Loucy (cell line): Measurements from ENCODE around the gene GRIP2.

Source experiments
- H2AFZ ChIP-seq: fragments of 200-600 bp; sonication (generic); 2 replicates; pipeline ENCODE4 v1.6.0; 2016; ENCODE audit warnings: antibody characterized with exemption, mild to moderate bottlenecking, low read length, moderate library complexity
- H3F3A ChIP-seq: fragments of 200-600 bp; 2 replicates; pipeline ENCODE4 v1.6.0; 2016; ENCODE audit warnings: antibody characterized with exemption, low read depth, mild to moderate bottlenecking
- H3K27me3 ChIP-seq: fragments of 200-600 bp; sonication (generic); 2 replicates; pipeline ENCODE4 v1.6.1; 2014; ENCODE audit warnings: low read length, mild to moderate bottlenecking; ENCODE audit not compliant: insufficient read depth, poor library complexity, severe bottlenecking
- H3K36me3 ChIP-seq: fragments of 200-600 bp; sonication (generic); 2 replicates; pipeline ENCODE4 v1.6.1; 2016; ENCODE audit warnings: low read length; ENCODE audit not compliant: insufficient read depth
- H3K4me1 ChIP-seq: fragments of 200-600 bp; sonication (generic); 2 replicates; pipeline ENCODE4 v1.5.1; 2014; ENCODE audit warnings: low read length, mild to moderate bottlenecking; ENCODE audit not compliant: insufficient read depth, poor library complexity, severe bottlenecking
- H3K4me2 ChIP-seq: fragments of 200-600 bp; sonication (generic); 2 replicates; pipeline ENCODE4 v1.6.0; 2014; ENCODE audit warnings: antibody characterized with exemption, low read length, low read depth, mild to moderate bottlenecking; ENCODE audit not compliant: poor library complexity, severe bottlenecking
- H3K4me3 ChIP-seq: fragments of 200-600 bp; sonication (generic); 2 replicates; pipeline ENCODE4 v1.5.1; 2014; ENCODE audit warnings: low read length, mild to moderate bottlenecking, mixed read lengths; ENCODE audit not compliant: poor library complexity, severe bottlenecking
- H3K79me2 ChIP-seq: fragments of 200-600 bp; sonication (generic); 2 replicates; pipeline ENCODE4 v1.6.1; 2014; ENCODE audit warnings: low read length; ENCODE audit not compliant: insufficient read depth
- H3K9ac ChIP-seq: fragments of 200-600 bp; sonication (generic); 2 replicates; pipeline ENCODE4 v1.6.0; 2014; ENCODE audit warnings: mild to moderate bottlenecking, low read depth, low read length, moderate library complexity; ENCODE audit not compliant: poor library complexity, severe bottlenecking
- H3K9me2 ChIP-seq: fragments of 200-600 bp; sonication (generic); replicated peaks from 2 replicates; pipeline ENCODE4 v1.6.1; 2016; ENCODE audit warnings: low read depth, low read length, mixed read lengths
- H3K9me3 ChIP-seq: fragments of 200-600 bp; sonication (generic); 2 replicates; pipeline ENCODE4 v1.6.1; 2014; ENCODE audit warnings: mild to moderate bottlenecking, antibody characterized with exemption, low read length, low read depth; ENCODE audit not compliant: insufficient read depth
- H4K20me1 ChIP-seq: fragments of 200-600 bp; sonication (generic); 2 replicates; pipeline ENCODE4 v1.6.0; 2014; ENCODE audit warnings: antibody characterized with exemption, low read length, mild to moderate bottlenecking; ENCODE audit not compliant: insufficient read depth, poor library complexity, severe bottlenecking
- EZH2phosphoT487 ChIP-seq: fragments of 200-600 bp; IDR thresholded peaks from 2 replicates; pipeline ENCODE4 v1.6.1; 2018; ENCODE audit warnings: antibody characterized with exemption, mild to moderate bottlenecking, moderate library complexity, borderline replicate concordance
- TF ChIP-seq, protein P1 (sequence below): fragments of 200-600 bp; sonication (generic); conservative IDR thresholded peaks from 2 replicates; pipeline ENCODE4 v1.5.1; 2014; ENCODE audit warnings: mild to moderate bottlenecking, antibody characterized with exemption, low read length

Gene GRIP2

DNA sequence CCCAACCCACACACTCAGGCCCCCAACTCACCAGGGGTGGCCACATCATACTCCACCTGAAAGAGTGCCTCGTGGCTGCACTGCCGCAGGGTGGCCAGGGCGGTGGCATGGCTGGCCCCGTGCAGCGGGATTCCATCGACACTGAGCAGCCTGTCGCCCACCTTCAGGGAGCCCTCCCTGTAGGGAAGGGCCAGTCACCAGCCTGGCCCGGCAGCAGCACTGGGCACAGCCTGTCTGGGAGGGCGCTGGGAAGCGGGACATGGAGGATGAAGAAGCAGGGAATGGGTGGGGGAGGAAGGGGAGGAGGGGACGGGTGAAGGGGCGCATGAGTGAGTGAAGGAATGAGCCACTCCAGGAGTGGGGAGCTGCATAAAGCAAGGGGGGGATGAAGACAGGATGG lies 18.5 kb downstream of the GRIP2 start:
- H4K20me1 ChIP-seq, result no peaks in the 10 kb centered on the region
- TF ChIP-seq, protein P1, sequence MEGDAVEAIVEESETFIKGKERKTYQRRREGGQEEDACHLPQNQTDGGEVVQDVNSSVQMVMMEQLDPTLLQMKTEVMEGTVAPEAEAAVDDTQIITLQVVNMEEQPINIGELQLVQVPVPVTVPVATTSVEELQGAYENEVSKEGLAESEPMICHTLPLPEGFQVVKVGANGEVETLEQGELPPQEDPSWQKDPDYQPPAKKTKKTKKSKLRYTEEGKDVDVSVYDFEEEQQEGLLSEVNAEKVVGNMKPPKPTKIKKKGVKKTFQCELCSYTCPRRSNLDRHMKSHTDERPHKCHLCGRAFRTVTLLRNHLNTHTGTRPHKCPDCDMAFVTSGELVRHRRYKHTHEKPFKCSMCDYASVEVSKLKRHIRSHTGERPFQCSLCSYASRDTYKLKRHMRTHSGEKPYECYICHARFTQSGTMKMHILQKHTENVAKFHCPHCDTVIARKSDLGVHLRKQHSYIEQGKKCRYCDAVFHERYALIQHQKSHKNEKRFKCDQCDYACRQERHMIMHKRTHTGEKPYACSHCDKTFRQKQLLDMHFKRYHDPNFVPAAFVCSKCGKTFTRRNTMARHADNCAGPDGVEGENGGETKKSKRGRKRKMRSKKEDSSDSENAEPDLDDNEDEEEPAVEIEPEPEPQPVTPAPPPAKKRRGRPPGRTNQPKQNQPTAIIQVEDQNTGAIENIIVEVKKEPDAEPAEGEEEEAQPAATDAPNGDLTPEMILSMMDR, result no peak
- TF ChIP-seq EZH2phosphoT487, result no peak
- H3K9me2 ChIP-seq, result no peaks in the 10 kb centered on the region
- H3K9me3 ChIP-seq, result no peaks in the 10 kb centered on the region
- H3K9ac ChIP-seq, result no peak overlapping the region
- H3K27me3 ChIP-seq, result no peaks in the 10 kb centered on the region
- no peaks in the 10 kb centered on the region for H3F3A ChIP-seq
- no peak overlapping the region for H3K4me2 ChIP-seq
- no peak overlapping the region for H2AFZ ChIP-seq
- no peak overlapping the region for H3K4me3 ChIP-seq
- H3K4me1 ChIP-seq, result no peaks in the 10 kb centered on the region
- H3K79me2 ChIP-seq, result no peaks in the 10 kb centered on the region
- no peaks in the 10 kb centered on the region for H3K36me3 ChIP-seq

GRCh38 chr3:14520967-14521366 lies 19.2 kb downstream of the GRIP2 start:
- no peaks in the 10 kb centered on the region for H4K20me1 ChIP-seq
- no peak overlapping the region for H3K4me3 ChIP-seq
- no peaks in the 10 kb centered on the region for H3K36me3 ChIP-seq
- no peaks in the 10 kb centered on the region for H3K9me3 ChIP-seq
- no peaks in the 10 kb centered on the region for H3K4me1 ChIP-seq
- no peaks in the 10 kb centered on the region for H3K79me2 ChIP-seq
- no peaks in the 10 kb centered on the region for H3F3A ChIP-seq
- no peak overlapping the region for H2AFZ ChIP-seq
- no peak overlapping the region for H3K9ac ChIP-seq
- TF ChIP-seq, protein P1, result no peak
- TF ChIP-seq EZH2phosphoT487, result no peak
- H3K27me3 ChIP-seq, result no peaks in the 10 kb centered on the region
- H3K9me2 ChIP-seq, result no peaks in the 10 kb centered on the region
- no peak overlapping the region for H3K4me2 ChIP-seq

DNA sequence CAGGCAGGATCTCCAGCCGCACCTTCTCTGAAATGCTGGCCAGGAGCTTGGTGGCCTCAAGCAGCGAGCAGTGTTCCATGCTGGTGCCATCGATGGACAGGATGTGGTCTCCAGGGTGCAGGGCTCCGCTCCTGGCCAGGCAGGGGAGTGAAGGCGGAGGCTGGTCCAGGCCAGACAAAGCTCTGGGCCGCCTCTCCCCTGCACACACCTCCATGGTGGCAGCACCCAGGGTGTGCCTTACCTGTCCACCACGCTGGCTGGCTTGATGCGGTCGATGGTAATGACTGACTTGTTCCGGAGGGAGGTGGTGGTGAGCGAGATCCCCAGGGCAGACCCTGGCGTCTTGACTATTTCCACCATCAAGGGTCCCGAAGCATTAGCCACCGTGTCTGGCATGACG lies 20.0 kb downstream of the GRIP2 start:
- Histone ChIP-seq H3K4me2 (no peak overlapping the region), H3K27me3 (no peaks in the 10 kb centered on the region), H3K9ac (no peak overlapping the region), H3K9me2 (no peaks in the 10 kb centered on the region), H3K9me3 (no peaks in the 10 kb centered on the region), H3F3A (no peaks in the 10 kb centered on the region), H4K20me1 (no peaks in the 10 kb centered on the region), H3K36me3 (no peaks in the 10 kb centered on the region), H3K79me2 (no peaks in the 10 kb centered on the region), H2AFZ (no peak overlapping the region), H3K4me3 (no peak overlapping the region), H3K4me1 (no peaks in the 10 kb centered on the region)
- TF ChIP-seq, protein P1, result no peak
- no peak for TF ChIP-seq EZH2phosphoT487
